Natural killer cell (primary cell): ENCODE data around the gene CA10. TPM values are rescaled to one million over a fixed set of nuclear protein-coding genes. Genes with fewer than 3 reads are reported as not detected.
A peak's percentile ranks its signal among the peaks of the same experiment; 100 is the strongest.

ENCODE experiments used
- ATAC-seq, 3 donors: fragments of 150-1000 bp in 2 of 3; fragments of 200-7000 bp in 1 of 3; cut with Tn5 transposase; 1 replicate in 1 of 3; 2 replicates in 2 of 3; pipeline ENCODE4 v1.10.0; 2021; ENCODE audit warnings: mild to moderate bottlenecking in 2 of 3, moderate library complexity in 2 of 3
- DNase-seq, 2 donors: peaks; one replicate each; pipeline versions ENCODE4 v3.0.0 to v3.0.0-alpha.2; 2013 to 2021; ENCODE audit warnings: mixed read lengths in 1 of 2
- H3K27ac ChIP-seq: one replicate; pipeline ENCODE4 v1.5.1; 2013; ENCODE audit warnings: mild to moderate bottlenecking, low read length
- H3K27me3 ChIP-seq: one replicate; pipeline ENCODE4 v1.6.1; 2013; ENCODE audit warnings: low read length; ENCODE audit not compliant: control insufficient read depth, insufficient read depth
- H3K36me3 ChIP-seq: one replicate; pipeline ENCODE4 v1.6.1; 2013; ENCODE audit warnings: low read length; ENCODE audit not compliant: control insufficient read depth, insufficient read depth
- H3K4me1 ChIP-seq: one replicate; pipeline ENCODE4 v1.6.1; 2013; ENCODE audit warnings: low read length; ENCODE audit not compliant: control insufficient read depth, insufficient read depth
- H3K4me3 ChIP-seq: one replicate; pipeline ENCODE4 v1.5.1; 2013; ENCODE audit warnings: low read length
- H3K9me3 ChIP-seq: one replicate; pipeline ENCODE4 v1.6.1; 2013; ENCODE audit warnings: low read length; ENCODE audit not compliant: control insufficient read depth, insufficient read depth
- H3K27ac Mint-ChIP-seq, 2 donors: one replicate each; pipeline ENCODE4 v1.8.0; 2022; ENCODE audit warnings: mild to moderate bottlenecking in 2 of 2, mixed read lengths in 2 of 2, moderate library complexity in 1 of 2
- H3K27me3 Mint-ChIP-seq, 2 donors: one replicate each; pipeline ENCODE4 v1.8.0; 2022; ENCODE audit warnings: low read depth in 2 of 2, mixed read lengths in 2 of 2
- H3K36me3 Mint-ChIP-seq: one replicate; pipeline ENCODE4 v1.8.0; 2022; ENCODE audit warnings: mixed read lengths
- H3K4me1 Mint-ChIP-seq, 2 donors: one replicate each; pipeline ENCODE4 v1.8.0; 2022; ENCODE audit warnings: mixed read lengths in 2 of 2
- H3K4me3 Mint-ChIP-seq: one replicate; pipeline ENCODE4 v1.8.0; 2022; ENCODE audit warnings: mild to moderate bottlenecking, moderate library complexity, mixed read lengths
- H3K9me3 Mint-ChIP-seq, 2 donors: one replicate each; pipeline ENCODE4 v1.8.0; 2022; ENCODE audit warnings: mixed read lengths in 2 of 2
- CTCF ChIP-seq: fragments of 200-600 bp; IDR thresholded peaks from one replicate; pipeline ENCODE4 v1.8.0; 2022; ENCODE audit warnings: antibody characterized with exemption
- WGBS: methylation state at CpG from one replicate; pipeline ENCODE4 v1.1.7; 2013; ENCODE audit warnings: missing lambda C conversion rate; ENCODE audit not compliant: insufficient coverage; 5-methylcytosine and 5-hydroxymethylcytosine counted together
- intact Hi-C: fragments of 100-400 bp; cut with micrococcal nuclease; formaldehyde crosslinking; loops from one replicate; pipeline ENCODE4 v1.14.2; 2022
- total RNA-seq, 4 donors: library from RNA; stranded (reverse); fragments of 120-200 nt in 1 of 4; gene quantifications; one replicate each; pipeline versions ENCODE4 v1.2.3 to v1.2.4, GENCODE V29; 2013 to 2022

CA10 gene
- total RNA-seq, 3 donors from 2014 or later (not counting 1 experiment from before 2014, with no cell fraction given), result not detected

- no peak for TF ChIP-seq CTCF
- no peak overlapping the region for H3K4me3 Mint-ChIP-seq
- DNase-seq (no peak), ATAC-seq (no peak)
- peaks cover 14% of the 10 kb centered on the region for H3K36me3 Mint-ChIP-seq
- no peak overlapping the region for H3K27ac Mint-ChIP-seq
- no peaks in the 10 kb centered on the region for H3K4me1 Mint-ChIP-seq
- Histone ChIP-seq H3K36me3 (no peaks in the 10 kb centered on the region), H3K27me3 (peaks cover 16% of the 10 kb centered on the region), H3K9me3 (peaks cover 4% of the 10 kb centered on the region), H3K4me3 (no peak overlapping the region), H3K4me1 (no peaks in the 10 kb centered on the region), H3K27ac (no peak overlapping the region)
- intact Hi-C loops, result no loop called here
- peaks cover 33 to 45% of the 10 kb centered on the region in 2 donors for H3K27me3 Mint-ChIP-seq
- WGBS, result 6% methylated on average over 67 of the region's 68 CpGs
- peaks cover 0 to 5% of the 10 kb centered on the region in 2 donors for H3K9me3 Mint-ChIP-seq
Measured at GRCh38 chr17:52157603-52158449, 688 bp downstream of the CA10 start.

- no peaks in the 10 kb centered on the region for H3K4me1 ChIP-seq
- peaks cover 33 to 45% of the 10 kb centered on the region in 2 donors for H3K27me3 Mint-ChIP-seq
- H3K27ac Mint-ChIP-seq, result no peak overlapping the region
- DNase-seq (no peak), ATAC-seq (peak in 1 of 3 donors; percentile 21)
- no peaks in the 10 kb centered on the region for H3K36me3 ChIP-seq
- no peak for TF ChIP-seq CTCF
- H3K9me3 ChIP-seq, result peaks cover 4% of the 10 kb centered on the region
- H3K27me3 ChIP-seq, result peaks cover 16% of the 10 kb centered on the region
- H3K4me1 Mint-ChIP-seq, result no peaks in the 10 kb centered on the region
- peaks cover 14% of the 10 kb centered on the region for H3K36me3 Mint-ChIP-seq
- intact Hi-C loops, result no loop called here
- no peak overlapping the region for H3K27ac ChIP-seq
- H3K9me3 Mint-ChIP-seq, result peaks cover 0 to 5% of the 10 kb centered on the region in 2 donors
- no peak overlapping the region for H3K4me3 Mint-ChIP-seq
- 19% methylated on average over 13 of the region's 14 CpGs for WGBS
- no peak overlapping the region for H3K4me3 ChIP-seq
Measured at GRCh38 chr17:52156576-52157570, 1.6 kb downstream of the CA10 start.

- Mint-ChIP-seq H3K4me3 (no peak overlapping the region), H3K36me3 (peaks cover 14% of the 10 kb centered on the region), H3K27me3 (peaks cover 31 to 37% of the 10 kb centered on the region in 2 donors), H3K4me1 (no peaks in the 10 kb centered on the region), H3K9me3 (peaks cover 3 to 5% of the 10 kb centered on the region in 2 donors), H3K27ac (no peak overlapping the region)
- H3K4me3 ChIP-seq, result no peak overlapping the region
- H3K4me1 ChIP-seq, result no peaks in the 10 kb centered on the region
- ATAC-seq (no peak), DNase-seq (no peak)
- H3K36me3 ChIP-seq, result no peaks in the 10 kb centered on the region
- H3K9me3 ChIP-seq, result peaks cover 4% of the 10 kb centered on the region
- no peak for TF ChIP-seq CTCF
- peaks cover 16% of the 10 kb centered on the region for H3K27me3 ChIP-seq
- no peak overlapping the region for H3K27ac ChIP-seq
- intact Hi-C loops, result no loop called here
Measured at GRCh38 chr17:52155301-52155700, 3.2 kb downstream of the CA10 start.
